NCI-H345 treated with DMSO at 0.1 percent for 48 hours (cell line): ENCODE measurements around the gene ELP2.
"Not testable (repeated sequence)": the region's sequence is repeated elsewhere in the genome, so short reads cannot be mapped to it uniquely, and the experiment has no call there.

Experiments
- DNase-seq: peaks from one replicate; lab custom pipeline; 2025; ENCODE audit not compliant: unreplicated experiment; lab: John Stamatoyannopoulos, UW

The ELP2 gene

DNA sequence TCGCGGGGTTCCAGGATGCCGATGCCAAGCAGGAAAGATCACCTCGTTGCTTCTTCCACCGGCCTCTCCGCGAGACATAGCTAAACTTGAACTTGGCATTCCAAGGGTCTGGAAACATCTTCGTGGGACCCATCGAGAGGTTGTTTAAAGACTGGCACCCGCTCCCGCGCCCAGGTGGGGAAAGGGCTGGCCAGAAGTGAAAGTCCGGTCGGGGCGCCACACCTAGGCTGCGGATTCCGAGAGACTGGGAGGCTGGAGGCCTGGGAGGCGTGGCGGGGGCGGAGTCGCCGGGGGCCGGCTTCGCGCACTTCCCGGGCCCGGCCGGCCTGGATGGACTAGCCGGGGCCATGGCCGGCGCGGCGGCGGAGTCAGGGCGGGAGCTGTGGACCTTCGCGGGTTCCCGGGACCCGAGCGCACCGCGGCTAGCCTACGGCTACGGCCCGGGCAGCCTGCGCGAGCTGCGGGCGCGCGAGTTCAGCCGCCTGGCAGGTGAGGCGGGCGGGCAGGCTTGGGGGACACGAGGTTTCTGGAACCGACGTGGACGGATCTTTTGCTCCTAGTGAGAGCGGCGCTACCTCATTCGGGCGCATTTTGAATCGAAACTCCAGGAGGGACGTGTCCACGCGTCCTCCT lies 57.6 kb downstream of the ELP2 start, which contains the start of gene MOCOS:
MOCOS (plus strand) TSS at position 305 of the 633 bp plus-strand sequence; CDS start at position 348, 43 bp downstream.
- DNase-seq = no peak

DNA sequence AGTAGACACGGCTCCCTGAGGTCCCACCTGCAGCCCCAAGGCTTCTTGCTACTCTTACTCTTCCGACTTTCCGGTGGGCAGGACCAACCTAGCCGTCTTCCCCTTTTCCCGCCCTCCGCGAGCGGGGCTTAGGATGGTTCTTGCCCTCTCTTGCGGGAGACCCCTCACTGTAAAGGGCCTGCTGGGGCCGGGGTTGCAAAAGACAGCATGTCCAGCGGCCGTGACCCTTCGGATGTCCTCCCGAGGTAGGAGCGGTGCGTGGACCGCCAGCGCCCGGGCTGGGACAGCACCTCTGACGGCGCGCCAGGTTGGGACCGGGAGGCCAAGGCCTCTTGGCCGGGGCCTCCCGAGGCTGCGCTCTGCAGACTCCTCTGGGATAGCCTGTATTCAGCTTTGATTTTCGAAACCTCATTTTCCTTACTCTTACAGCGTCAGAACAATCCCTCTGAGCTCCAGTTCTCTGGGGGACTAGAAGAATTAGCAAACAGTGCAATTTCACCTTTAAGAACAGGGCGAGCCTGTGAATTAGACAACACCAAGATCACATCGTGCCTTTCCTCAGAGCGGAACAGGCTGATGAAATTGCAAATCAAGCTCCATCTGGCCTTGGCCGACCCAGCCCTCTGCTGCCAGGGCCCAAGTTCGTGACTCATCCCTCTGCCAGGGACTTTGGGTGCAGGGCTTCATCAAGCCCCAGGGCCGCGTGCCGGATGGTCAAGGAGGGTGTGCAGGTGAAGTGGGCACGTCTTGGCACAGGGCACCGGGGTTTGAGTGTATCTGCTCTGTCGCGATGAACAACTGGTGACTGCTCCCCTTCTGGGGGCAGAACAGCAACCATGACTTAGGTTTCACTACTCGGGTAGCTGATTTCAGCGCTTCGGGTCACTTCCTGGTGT lies 58.4 kb downstream of the ELP2 start:
- DNase-seq = no peak

DNA sequence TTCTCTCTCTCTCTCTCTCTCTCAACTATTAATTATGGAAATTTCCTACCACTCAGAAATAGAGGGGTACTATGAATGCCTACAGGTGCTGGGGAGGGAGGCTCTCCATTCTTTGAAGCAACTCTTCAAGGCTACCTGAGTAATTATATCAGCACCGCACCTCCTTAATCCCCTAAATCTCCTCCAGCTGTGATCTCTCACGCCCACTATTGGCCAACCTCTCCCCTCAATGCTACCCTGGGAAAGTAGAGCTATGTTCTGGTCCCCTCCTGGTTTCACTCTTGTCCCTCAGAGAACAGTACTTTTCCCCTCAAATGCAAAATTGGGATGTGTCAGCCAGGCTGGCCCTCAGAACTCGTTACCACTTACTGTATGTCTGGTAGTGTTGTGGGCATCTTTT lies 59.2 kb downstream of the ELP2 start:
- no peak for DNase-seq

DNA sequence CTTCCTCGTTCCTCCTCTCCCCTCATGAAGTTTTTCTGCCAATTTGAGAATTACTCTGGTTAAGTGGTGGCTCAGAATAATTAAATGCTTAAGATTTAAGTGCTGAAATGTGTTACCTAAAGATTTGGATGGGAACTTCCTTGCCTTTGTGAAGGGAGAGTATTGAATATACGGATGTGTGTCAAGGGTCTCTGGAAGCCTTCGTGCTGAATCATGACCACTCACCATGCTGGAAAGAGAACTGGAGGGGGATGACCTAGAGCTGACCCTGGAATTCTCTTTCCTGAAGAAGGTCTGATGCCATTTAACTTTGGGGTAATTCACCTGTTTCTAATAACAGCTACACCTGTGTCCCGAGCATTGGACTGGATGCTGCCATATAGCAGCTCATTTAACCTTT lies 59.8 kb downstream of the ELP2 start:
- DNase-seq = no peak

DNA sequence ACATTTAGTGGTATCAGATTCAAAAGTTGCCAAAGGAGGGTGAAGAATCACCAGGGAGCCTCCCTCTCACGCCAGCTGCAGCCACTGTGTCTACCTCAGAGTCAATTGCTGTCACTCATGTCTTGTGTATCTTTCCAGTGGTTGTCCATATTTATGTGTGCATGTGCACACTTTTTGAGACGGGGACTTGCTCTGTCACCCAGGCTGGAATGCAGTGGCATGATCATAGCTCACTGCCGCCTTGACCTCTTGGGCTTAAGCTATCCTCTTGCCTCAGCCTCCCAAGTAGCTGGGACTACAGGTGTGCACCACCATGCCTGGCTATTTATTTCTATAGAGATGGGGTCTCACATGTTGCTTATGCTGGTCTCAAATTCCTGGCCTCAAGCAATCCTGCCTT lies 61.6 kb downstream of the ELP2 start:
- DNase-seq = no peak

DNA sequence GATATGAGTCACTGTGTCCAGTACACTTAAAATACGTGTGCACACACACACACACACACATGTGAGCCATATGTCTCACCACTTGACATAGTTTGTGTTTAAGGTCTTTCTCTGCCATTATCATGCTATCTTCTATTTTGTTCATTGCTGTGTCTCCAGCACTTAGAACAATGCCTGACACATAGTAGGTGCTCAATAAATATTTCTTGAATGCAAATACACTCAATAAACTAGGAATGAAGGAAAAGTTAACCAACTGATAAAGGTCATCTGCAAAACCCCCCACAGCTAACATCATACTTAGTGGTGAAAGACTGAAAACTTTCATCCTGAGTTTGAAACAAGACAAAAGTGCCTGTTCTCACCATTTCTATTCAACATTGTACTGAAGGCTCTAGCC lies 62.0 kb downstream of the ELP2 start:
- DNase-seq = no peak

DNA sequence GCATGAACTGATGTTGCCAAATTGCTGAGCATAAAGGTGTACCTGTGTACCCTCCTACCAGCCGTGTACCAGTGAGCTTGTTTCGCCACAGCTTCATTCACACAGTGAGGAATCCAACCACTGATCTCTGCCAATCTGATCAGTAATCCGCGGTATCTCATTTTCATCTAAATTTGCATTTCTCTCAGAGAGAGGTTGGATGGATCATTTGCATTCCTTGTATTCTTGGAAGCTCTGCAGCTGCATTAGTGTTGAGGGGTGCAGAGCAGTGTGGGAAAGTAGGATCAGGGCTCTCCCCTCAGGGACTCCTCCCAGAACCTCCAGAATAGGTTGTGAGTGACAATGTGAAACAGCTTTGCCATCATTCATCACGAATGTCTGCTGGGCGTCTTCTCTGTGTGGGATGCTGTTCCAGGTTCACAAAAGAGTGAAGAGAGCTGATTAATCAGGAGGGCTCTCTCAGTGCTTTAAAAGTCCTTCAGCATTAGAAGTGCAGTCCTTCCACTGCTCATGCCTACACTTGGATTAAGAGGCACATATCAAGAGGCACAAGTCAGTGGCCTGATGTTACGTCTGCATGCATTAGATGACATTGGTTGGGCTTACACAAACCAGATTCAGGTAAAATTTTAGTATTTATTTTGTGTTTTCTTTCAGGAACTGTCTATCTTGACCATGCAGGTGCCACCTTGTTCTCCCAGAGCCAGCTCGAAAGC lies 65.1 kb downstream of the ELP2 start:
- DNase-seq = no peak

DNA sequence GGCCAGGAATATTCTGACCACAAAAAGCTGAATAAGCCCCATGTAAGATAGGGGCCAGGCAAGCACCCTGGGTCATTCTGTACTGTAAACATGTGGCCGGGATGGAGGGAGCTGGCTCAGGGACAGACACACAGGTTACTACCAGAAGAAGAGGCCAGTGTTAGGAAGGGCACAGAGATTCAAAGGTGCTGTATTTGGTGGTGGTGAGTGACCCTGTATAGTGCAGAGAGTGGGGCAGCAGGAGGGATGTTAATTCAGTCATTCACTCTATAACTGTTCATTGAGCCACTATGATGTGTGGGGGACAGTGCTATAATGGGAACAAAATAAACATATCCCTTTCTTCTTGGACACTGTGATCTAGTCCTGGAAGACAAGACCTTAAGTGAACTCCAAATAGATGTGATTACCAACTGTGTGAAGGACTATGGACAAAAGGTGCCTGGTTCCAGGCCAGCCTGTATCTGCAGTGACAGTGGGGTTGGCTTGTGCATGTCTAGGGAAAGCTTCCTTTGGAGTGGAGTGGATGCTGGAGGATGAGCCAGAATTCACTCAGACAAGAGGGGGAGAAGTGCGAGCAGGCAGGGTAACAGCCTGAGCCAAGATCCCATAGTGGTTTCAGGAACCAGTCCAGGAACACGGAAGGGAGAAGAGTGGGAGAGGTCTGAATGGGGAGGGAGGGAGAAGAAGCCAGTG lies 65.9 kb downstream of the ELP2 start:
- no peak for DNase-seq

DNA sequence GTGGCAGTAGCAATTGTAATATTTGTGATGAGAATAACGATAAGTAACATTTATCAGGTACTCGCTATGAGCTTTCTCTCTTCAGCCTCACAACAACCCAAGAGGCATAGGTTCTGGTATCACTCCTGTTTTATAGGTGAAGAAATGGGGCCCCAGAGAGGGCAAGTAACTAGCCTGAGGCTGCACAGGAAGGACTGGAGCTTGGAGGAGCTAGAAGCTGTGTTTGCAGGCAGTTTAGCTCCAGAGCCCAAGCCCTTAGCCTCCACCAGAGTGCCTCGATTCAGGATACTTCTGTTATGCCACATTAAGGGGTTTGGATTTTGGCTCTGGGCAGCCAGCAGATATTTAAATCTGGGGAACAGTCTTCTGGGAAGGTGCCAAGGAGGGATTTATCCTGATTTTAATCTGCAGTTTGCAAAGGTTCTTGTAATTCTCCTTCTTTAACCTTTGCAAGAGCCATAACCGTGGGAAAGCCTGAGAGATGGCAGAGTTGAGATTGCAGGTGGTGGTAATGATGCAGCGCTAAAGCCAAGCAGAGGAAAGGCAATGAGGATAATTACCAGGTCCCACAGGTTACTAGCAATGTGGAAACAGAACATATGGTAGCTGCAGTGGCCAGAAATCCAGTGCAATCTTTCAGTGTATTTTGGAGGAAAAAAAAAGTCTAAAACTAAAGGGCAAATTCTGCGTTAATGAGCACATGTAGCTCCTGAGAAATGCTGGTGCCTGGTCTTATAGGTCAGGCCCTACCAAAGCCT lies 66.7 kb downstream of the ELP2 start:
- no peak for DNase-seq

DNA sequence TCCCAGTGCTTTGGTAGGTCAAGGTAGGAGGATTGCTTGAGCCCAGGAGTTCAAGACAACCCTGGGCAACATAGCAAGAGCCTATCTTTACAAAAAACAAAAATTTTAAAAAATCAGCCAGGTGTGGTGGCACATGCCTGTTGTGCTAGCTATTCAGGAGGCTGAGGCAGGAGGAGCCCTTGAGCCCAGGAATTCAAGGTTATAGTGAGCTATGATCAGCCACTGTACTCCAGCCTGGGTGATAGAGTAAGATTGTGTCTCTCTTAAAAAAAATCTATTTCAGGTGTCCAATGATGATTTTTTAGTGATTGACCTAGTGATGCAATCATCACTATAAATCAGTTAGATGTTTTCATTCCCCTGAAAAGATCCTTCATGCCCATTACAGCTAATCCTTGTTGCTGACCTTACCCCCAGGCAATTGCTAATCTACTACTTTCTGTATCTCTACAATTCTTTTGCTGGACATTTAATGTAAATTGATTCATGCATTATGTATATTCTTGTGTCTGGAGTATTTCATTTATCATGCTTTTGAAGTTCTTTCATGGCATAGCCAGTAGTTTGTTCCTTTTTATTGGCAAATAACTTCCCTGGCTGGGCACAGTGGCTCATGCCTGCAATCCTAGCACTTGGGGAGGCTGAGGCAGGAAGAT lies 67.9 kb downstream of the ELP2 start:
- no peak for DNase-seq

DNA sequence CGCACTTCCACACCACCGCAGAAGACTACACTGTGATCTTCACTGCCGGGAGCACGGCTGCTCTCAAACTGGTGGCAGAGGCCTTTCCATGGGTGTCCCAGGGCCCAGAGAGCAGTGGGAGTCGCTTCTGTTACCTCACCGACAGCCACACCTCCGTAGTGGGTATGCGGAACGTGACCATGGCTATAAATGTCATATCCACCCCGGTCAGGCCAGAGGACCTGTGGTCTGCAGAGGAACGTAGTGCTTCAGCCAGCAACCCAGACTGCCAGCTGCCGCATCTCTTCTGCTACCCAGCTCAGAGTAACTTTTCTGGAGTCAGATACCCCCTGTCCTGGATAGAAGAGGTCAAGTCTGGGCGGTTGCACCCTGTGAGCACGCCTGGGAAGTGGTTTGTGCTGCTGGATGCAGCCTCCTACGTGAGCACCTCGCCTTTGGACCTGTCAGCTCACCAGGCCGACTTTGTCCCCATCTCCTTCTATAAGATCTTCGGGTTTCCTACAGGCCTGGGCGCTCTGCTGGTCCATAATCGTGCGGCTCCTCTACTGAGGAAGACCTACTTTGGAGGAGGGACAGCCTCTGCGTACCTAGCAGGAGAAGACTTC lies 70.1 kb downstream of the ELP2 start:
- no peak for DNase-seq

DNA sequence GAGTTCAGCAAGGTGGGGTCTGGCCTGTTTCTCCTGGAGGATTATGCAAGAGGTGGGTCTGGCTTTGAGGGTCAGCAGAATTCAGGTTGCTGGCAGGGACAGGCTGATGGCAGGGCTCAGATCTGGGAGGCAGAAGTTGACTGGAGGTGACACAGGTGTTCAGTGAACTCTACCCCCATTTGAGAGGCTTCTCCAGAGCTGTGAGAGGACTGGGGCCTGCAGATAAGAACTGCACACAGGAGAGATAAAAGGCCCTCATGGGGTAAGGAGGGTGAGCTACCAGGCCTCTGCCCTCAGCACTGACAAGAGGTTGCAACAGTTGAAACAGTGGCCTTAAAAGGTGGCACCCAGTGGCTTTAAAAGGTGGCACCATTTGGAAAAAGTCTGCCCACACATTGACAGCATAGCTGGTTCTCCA lies 70.7 kb downstream of the ELP2 start:
- no peak for DNase-seq

DNA sequence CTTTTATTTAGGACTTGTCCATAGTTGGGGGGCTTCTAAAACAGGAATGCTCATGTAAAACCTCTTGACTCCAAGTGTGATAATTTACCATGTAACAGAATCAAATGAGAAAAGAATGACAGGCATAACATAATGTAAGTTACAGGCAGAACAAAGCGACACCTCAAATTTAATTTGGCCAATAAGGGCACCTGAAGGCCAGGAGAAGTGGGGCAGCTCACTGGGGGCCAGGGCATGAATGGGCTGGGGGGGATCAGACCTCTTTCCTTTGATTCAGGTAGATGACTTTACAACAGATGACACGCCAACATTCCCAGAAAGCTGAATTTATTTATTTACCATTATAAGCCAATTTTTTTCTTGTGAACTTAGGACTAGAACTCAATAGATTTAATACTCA lies 72.1 kb downstream of the ELP2 start:
- no peak for DNase-seq

DNA sequence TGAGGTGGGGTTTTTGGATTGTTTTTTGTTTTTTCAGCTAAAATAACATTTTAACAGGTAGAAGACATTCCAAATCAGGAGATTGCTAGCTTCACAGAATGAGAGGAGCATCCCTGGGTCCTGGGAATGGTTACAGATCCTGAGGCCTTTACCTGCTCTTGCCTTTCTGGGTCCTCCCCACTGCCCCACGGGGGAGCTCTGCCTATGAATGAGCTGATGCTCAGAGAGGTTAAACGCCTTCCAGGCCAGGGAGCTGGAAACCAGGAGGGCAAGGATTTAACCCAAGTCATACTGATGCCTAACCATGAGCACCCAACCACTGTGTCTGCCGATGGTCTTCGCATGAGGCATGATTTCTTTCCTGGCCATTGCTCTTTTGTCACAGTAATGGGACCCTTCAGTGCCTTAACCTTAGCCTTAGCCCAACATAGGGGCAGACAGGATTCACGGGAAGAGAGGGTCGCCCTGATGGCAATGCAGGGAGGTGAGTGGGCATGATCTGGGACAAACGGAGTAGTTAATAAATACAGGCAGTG lies 73.7 kb downstream of the ELP2 start:
- no peak for DNase-seq

DNA sequence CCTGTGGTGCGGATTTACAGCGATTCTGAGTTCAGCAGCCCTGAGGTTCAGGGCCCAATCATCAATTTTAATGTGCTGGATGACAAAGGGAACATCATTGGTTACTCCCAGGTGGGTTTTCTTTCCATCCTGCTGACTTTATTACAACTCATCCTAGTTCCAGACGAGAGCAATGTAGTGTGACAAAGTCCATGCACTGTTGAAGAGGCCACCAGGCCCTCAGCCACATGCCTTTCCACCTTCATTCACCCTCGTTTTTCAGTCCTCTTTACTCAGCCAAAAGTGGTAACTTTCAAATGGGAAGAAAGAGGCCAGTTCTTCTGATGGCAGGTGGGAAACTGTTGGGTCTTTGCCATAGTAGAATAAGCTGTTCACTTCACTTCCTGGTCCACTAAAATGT lies 75.5 kb downstream of the ELP2 start:
- DNase-seq = no peak

DNA sequence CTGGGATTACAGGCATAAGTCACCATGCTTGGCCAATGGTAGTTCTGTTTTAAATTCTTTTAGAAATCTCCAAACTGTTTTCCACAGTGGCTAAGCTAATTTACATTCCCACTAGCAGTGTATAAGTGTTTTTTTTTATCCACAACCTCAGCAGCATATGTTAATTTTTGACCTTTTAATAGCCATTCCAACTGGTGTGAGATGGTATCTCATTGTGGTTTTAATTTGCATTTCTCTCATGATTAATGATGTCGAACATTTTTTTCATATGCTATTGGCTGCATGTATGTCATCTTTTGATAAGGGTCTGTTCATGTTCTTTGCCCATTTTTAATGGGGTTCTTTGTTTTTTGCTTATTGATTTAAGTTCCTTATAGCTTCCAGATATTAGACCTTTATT lies 77.6 kb downstream of the ELP2 start:
- no peak for DNase-seq

DNA sequence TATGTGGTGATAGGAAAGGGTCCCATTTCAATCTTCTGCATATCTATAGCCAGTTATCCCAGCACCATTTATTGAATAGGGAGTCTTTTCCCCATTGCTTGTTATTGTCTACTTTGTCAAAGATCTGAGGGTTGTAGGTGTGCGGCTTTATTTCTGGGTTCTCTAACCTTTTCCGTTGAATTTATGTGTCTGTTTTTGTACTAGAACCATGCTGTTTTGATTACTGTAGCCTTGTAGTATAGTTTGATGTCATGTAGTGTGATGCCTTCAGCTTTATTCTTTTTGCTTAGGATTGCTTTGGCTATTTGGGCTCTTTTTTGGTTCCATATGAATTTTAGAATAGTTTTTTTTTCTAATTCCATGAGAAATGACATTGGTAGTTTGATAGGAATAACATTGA lies 78.3 kb downstream of the ELP2 start:
- DNase-seq = not testable (repeated sequence)

DNA sequence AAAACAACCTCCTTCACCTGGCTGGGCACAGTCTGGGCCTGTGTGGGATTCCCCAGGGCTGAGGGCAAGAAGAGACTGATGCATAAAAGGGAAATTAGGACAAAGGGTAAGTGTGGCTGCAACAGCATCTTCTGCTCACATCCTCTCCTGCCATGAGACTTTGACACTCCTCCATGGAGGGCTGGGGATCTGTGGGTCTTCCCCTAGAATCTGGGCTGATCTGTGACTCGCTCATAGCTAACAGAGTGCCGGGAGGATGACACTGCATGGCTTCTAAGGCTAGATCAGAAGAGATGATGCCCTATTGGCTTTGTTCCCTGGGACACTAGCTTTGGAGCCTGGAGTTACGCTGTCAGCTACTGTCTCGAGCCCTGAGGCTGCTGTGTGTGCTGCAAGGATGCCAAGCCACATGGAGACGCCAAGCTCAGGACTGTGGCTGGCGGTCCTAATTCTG lies 81.9 kb downstream of the ELP2 start:
- DNase-seq = no peak
